Hematopoietic multipotent progenitor cell treated with erythropoietin and hydrocortisone succinate and interleukin-3 and kit ligand, for 15 days (in vitro differentiated cells): ENCODE data around the gene E2F1.
"Not testable (repeated sequence)": the region's sequence is repeated elsewhere in the genome, so short reads cannot be mapped to it uniquely, and the experiment has no call there.

Experiments
- DNase-seq: peaks from one replicate; pipeline ENCODE4 v3.0.0-alpha.2; 2015; ENCODE audit warnings: low spot score

Gene E2F1

GRCh38 chr20:33640287-33640686, 45.9 kb downstream of the E2F1 start:
- DNase-seq: no peak

DNA sequence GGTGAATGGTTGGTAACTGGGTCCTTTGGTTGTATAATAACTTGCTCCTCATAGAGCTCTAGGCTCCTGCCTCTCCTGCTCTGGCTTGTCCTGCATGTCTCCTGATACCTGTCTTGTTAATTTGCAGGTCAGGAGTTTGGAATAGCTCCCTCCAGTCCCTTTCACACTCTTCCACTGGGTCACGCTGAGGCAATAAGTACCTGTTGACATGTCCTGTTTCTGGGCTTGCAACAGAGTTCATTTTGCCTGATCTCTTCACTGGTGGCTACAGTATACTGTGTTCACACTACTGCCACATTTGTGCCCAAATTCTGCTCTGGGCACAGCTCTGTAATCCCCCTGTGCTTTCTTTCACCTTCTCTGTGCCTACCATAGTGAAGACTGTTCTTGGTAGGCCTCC, 49.4 kb downstream of the E2F1 start:
- no peak for DNase-seq

DNA sequence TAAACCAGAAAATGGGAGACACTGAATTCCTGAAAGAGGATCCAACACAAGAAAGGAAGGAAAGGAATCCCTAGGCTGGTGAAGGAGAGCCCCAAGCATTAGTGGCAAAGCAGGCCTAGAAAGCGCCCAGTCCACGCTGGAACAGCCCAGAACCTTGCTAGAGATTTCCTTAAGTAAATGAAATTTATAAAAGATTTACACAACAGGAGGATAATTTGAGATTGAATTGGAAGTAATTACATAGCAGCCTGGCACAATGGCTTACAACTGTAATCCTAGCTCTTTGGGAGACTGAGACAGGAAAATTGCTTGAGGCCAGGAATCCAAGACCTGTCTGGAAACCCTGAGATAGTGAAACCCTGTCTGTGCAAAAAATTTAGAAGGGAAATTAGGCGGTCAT, 50.8 kb downstream of the E2F1 start:
- no peak for DNase-seq

DNA sequence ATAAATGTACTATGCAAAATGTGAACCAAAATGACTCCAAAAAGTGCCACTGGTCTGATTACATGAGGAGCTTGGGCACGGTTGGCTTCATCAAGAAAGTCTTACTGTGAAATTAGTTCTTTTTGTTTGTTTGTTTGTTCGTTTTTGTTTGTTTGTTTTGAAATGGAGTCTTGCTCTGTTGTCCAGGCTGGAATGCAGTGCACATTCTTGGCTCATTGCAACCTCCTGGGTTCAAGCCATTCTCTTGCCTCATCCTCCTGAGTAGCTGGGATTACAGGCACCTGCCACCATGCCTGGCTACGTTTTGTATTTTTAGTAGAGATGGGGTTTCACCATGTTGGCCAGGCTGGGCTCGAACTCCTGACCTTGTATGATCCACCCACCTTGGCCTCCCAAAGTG, 54.3 kb downstream of the E2F1 start:
- DNase-seq: not testable (repeated sequence)

DNA sequence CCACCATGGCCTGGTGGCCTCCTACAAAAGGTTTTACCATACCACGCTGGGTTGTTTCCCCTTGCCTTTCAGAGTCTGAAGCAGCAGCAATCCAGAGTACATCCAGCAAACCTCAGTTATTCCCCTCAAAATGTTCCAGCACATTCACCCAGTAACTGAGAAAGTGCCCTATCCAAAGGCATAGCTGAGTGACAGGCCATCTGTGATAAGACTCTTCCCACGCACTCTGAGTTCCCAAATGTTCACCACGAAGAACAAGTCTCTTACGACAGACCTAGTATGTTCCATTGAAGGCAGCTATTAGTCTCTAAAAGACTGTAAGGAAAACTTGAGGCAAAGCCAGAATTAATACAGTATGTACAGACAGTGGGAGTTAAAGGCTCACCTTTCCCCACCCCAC, 55.7 kb downstream of the E2F1 start:
- DNase-seq: no peak

DNA sequence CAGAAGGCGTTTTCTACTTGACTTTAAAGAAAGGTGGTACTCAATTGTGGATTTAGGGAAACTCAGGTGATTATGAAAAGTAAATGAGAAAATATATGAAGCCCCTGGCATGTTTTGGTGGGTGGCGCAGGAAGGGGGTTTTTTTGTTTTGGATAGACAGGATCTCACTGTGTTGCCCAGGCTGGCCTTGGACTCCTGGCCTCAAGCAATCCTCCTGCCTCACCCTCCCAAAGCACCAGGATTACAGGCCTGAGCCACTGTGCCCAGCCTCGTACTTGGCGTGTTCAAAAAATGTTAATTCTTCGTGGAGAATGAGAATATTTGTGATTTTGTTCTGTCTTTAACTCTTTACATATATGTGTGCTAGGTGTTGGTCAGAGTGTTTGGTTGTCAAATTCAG, 56.2 kb downstream of the E2F1 start:
- DNase-seq: no peak

DNA sequence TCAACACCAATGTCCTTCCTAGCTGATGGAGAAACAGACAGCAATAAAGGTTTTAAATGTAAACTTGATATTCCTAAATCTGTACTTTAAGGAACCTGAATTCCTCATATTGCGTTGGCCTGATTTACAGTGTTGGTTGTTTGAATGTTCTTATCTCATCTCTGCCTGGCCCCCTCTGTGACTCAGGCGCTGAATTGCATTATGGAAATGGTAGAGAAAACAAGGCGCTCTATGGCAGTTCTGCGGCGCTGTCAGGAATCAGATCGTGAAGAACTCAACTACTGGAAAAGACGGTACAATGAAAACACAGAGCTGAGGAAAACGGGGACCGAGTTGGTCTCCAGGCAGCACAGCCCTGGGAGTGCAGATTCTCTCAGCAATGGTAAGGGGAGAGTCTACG, 56.7 kb downstream of the E2F1 start:
- no peak for DNase-seq

DNA sequence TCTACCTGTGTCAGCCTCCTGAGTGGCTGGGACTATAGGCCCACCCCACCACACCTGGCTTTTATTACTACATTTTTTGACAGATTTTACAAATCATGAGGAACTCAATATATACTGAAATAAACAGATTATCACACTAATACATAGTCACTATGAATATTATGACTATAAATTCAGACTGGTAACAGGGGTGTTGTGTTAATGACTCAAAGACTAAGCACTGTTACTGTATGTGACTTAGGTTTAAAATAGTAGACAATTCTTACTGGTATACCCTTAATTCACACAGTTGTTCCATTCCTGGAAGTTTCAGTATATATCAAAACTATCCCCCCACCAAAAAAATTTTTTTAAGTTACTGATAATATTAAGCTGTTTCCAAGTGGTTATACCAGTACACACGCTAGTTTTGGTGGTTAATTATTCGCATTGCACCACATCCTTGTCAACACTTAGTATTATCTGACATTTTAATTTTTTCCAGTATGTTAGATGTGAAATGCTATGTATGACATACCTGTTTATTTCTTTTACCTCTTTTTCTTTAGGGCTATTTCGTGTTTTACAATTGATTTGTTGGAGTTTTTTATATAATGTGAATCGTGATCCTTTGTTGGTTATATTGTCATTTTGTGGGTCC, 58.5 kb downstream of the E2F1 start:
- no peak for DNase-seq

DNA sequence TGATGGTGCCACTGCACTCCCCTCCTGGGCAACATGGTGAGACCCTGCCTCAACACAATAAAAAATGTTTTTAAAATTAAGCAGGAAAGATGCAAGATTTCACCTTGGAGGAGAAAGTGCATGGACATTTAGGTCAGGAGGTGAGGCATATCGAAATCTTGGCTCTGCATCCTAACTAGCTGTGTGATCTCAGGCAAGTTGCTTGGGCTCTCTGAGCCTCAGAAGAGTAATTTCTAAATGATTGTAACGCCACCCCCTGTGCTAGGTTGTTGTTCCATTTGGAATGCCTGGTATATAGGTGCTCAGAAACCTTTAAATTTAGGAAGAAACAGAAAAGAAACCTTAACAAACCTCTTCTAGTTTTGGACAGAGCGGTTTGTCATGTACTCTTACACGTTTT, 60.0 kb downstream of the E2F1 start:
- DNase-seq: no peak
